HG03342 (cell line): Measurements from ENCODE around the gene SYNE3.
"Not testable (repeated sequence)": the region's sequence is repeated elsewhere in the genome, so short reads cannot be mapped to it uniquely, and the experiment has no call there.

Experiments
- ATAC-seq: cut with Tn5 transposase; IDR thresholded peaks from one replicate; pipeline ENCODE4 v1.9.1; 2021; ENCODE audit warnings: mild to moderate bottlenecking, moderate library complexity; ENCODE audit not compliant: unreplicated experiment

The SYNE3 gene

GRCh38 chr14:95526483-95527386 is 10.3 kb upstream of the SYNE3 start:
- no peak for ATAC-seq

- no peak for ATAC-seq
Observed at GRCh38 chr14:95525999-95526398, 9.5 kb upstream of the SYNE3 start.

- no peak for ATAC-seq
Observed at GRCh38 chr14:95524706-95525512, 8.5 kb upstream of the SYNE3 start.

- ATAC-seq, result no peak
Observed at GRCh38 chr14:95523815-95524448, 7.5 kb upstream of the SYNE3 start.

GRCh38 chr14:95523051-95523814 is 6.8 kb upstream of the SYNE3 start:
- ATAC-seq, result no peak

- ATAC-seq, result no peak
Observed at GRCh38 chr14:95522556-95522955, 6.1 kb upstream of the SYNE3 start.

GRCh38 chr14:95522116-95522515 is 5.7 kb upstream of the SYNE3 start:
- ATAC-seq, result no peak

- no peak for ATAC-seq
Observed at GRCh38 chr14:95521001-95521400, 4.6 kb upstream of the SYNE3 start.

- no peak for ATAC-seq
Observed at GRCh38 chr14:95520346-95520745, 3.9 kb upstream of the SYNE3 start.

- ATAC-seq, result no peak
Observed at GRCh38 chr14:95519699-95520098, 3.2 kb upstream of the SYNE3 start.

GRCh38 chr14:95518045-95518751 is 1.7 kb upstream of the SYNE3 start:
- no peak for ATAC-seq

GRCh38 chr14:95515596-95516552 is 576 bp downstream of the SYNE3 start:
- peak; percentile 89 for ATAC-seq

- ATAC-seq, result no peak
Observed at GRCh38 chr14:95515080-95515489, 1.4 kb downstream of the SYNE3 start.

GRCh38 chr14:95514131-95515079 is 2.0 kb downstream of the SYNE3 start:
- no peak for ATAC-seq

GRCh38 chr14:95513291-95513690 is 3.2 kb downstream of the SYNE3 start:
- ATAC-seq, result no peak

- ATAC-seq, result no peak
Observed at GRCh38 chr14:95511687-95512086, 4.8 kb downstream of the SYNE3 start.

- ATAC-seq, result no peak
Observed at GRCh38 chr14:95510804-95511203, 5.6 kb downstream of the SYNE3 start.

- ATAC-seq, result not testable (repeated sequence)
Observed at GRCh38 chr14:95510344-95510743, 6.1 kb downstream of the SYNE3 start.
